K562 (cell line): Measurements from ENCODE around the gene AQR. TPM values are rescaled to one million over a fixed set of nuclear protein-coding genes. Genes with fewer than 3 reads are reported as not detected.
A peak's percentile ranks its signal among the peaks of the same experiment; 100 is the strongest.

Experiments used
- ATAC-seq: fragments of 200-7000 bp; cut with Tn5 transposase; 3 replicates; pipeline ENCODE4 v1.9.1; 2020; ENCODE audit warnings: moderate library complexity
- BruUV-seq: library from RNA; stranded (reverse); fragments of 400-500 nt; replicated peaks from 2 replicates; lab custom pipeline; 2021; lab: Mats Ljungman, UMichigan
- CTCF ChIA-PET: fragments of 300-600 bp; formaldehyde crosslinking; extraction: SDS; loops from one replicate; lab custom pipeline; 2021; ENCODE audit warnings: low intra/inter-chr PET ratio; lab: Yijun Ruan, JAX
- POLR2A ChIA-PET: fragments of 300-600, 350-650 bp; sonication (Branson Sonifier 250); formaldehyde crosslinking; extraction: SDS; loops from one replicate; lab custom pipeline; 2021; ENCODE audit warnings: antibody characterized with exemption, inconsistent platforms; lab: Yijun Ruan, JAX
- DNase-seq, 4 experiments: peaks; one replicate each; pipeline versions ENCODE4 v3.0.0 to v3.0.0-alpha.2; 2011 to 2018; ENCODE audit warnings: low spot score in 3 of 4, mixed read lengths in 3 of 4; ENCODE audit errors: extremely low read depth in 1 of 4
- FAIRE-seq: peaks from 2 replicates; lab custom pipeline; 2011; peaks lifted over from hg19 to GRCh38; lab: Jason Lieb, UNC
- H2AFZ ChIP-seq: 2 replicates; pipeline ENCODE4 v1.6.0; 2011; ENCODE audit warnings: low read depth, low read length, control low read depth, inconsistent platforms
- H3K27ac ChIP-seq: fragments of 200-600 bp; 3 replicates; pipeline ENCODE4 v1.8.0; 2011; ENCODE audit warnings: low read depth, mild to moderate bottlenecking, control low read depth, inconsistent platforms, low read length, moderate library complexity, mixed read lengths; ENCODE audit errors: extremely low read depth
- H3K27me3 ChIP-seq, 2 experiments: fragments of 300-600 bp in 1 of 2; 2 replicates in 1 of 2; 3 replicates in 1 of 2; pipeline versions ENCODE4 v1.6.0 to v1.8.0; 2011; ENCODE audit warnings: inconsistent platforms in 2 of 2, low read length in 2 of 2, mild to moderate bottlenecking in 1 of 2, mixed read lengths in 1 of 2, moderate library complexity in 1 of 2; ENCODE audit not compliant: control insufficient read depth in 2 of 2, insufficient read depth in 2 of 2
- H3K36me3 ChIP-seq: fragments of 300-600 bp; 3 replicates; pipeline ENCODE4 v1.8.0; 2011; ENCODE audit warnings: mild to moderate bottlenecking, low read length, inconsistent platforms; ENCODE audit not compliant: control insufficient read depth, insufficient read depth
- H3K4me1 ChIP-seq, 2 experiments: fragments of 200-600 bp in 1 of 2; replicated peaks in 1 of 2; 2 replicates in 1 of 2; 3 replicates in 1 of 2; pipeline versions ENCODE4 v1.5.1 to v1.8.0; 2011; ENCODE audit warnings: inconsistent platforms in 2 of 2, low read length in 2 of 2, mild to moderate bottlenecking in 1 of 2, mixed read lengths in 1 of 2, moderate library complexity in 1 of 2; ENCODE audit not compliant: control insufficient read depth in 2 of 2, insufficient read depth in 2 of 2
- H3K4me2 ChIP-seq: 2 replicates; pipeline ENCODE4 v1.6.1; 2011; ENCODE audit warnings: low read length, control low read depth, inconsistent platforms, mixed read lengths; ENCODE audit not compliant: insufficient read depth
- H3K4me3 ChIP-seq: fragments of 200-600 bp; sonication (generic), shearing (Covaris generic); 2 replicates; pipeline ENCODE4 v1.5.1; 2016; ENCODE audit warnings: control low read depth, inconsistent platforms
- H3K79me2 ChIP-seq: fragments of 200-600 bp; 3 replicates; pipeline ENCODE4 v1.8.0; 2011; ENCODE audit warnings: low read length, inconsistent platforms; ENCODE audit not compliant: control insufficient read depth, insufficient read depth
- H3K9ac ChIP-seq, 2 experiments: 2 replicates each; pipeline versions ENCODE4 v1.6.0 to v1.6.1; 2011; ENCODE audit warnings: low read depth in 2 of 2, low read length in 2 of 2, control low read depth in 1 of 2, inconsistent platforms in 1 of 2, mild to moderate bottlenecking in 1 of 2, mixed read lengths in 1 of 2; ENCODE audit not compliant: insufficient read depth in 1 of 2
- H3K9me1 ChIP-seq: one replicate; pipeline ENCODE4 v1.6.0; 2011; ENCODE audit warnings: inconsistent platforms, mild to moderate bottlenecking, low read length, moderate library complexity; ENCODE audit not compliant: control insufficient read depth, insufficient read depth
- H3K9me3 ChIP-seq: replicated peaks from 2 replicates; pipeline ENCODE4 v1.5.1; 2011; ENCODE audit warnings: low read depth, low read length, inconsistent platforms; ENCODE audit not compliant: control insufficient read depth, insufficient read depth
- H4K20me1 ChIP-seq: replicated peaks from 2 replicates; pipeline ENCODE4 v1.6.1; 2011; ENCODE audit warnings: low read length, inconsistent platforms, mixed read lengths; ENCODE audit not compliant: control insufficient read depth, insufficient read depth
- CBFA2T3 ChIP-seq: fragments of 450-650 bp; IDR thresholded peaks from 2 replicates; pipeline ENCODE4 v1.6.1; 2017
- CTBP1 ChIP-seq: fragments of 450-650 bp; IDR thresholded peaks from 2 replicates; pipeline ENCODE4 v1.6.1; 2016; ENCODE audit warnings: borderline replicate concordance
- EP400 ChIP-seq: fragments of 450-650 bp; IDR thresholded peaks from 2 replicates; pipeline ENCODE4 v1.6.1; 2017; ENCODE audit warnings: antibody characterized with exemption, mild to moderate bottlenecking, moderate library complexity
- FOXK1 ChIP-seq: sonication (generic); formaldehyde crosslinking; IDR thresholded peaks from 2 replicates; pipeline ENCODE4 v1.8.0; 2022; ENCODE audit warnings: missing genetic modification reagents, mild to moderate bottlenecking, borderline replicate concordance
- HMGN3 ChIP-seq: IDR thresholded peaks from 2 replicates; pipeline ENCODE4 v1.6.1; 2011; ENCODE audit warnings: borderline replicate concordance, low read depth, mild to moderate bottlenecking, mixed read lengths, low read length; ENCODE audit not compliant: insufficient read length; ENCODE audit errors: extremely low read depth
- HNRNPK ChIP-seq: fragments of 200-400 bp; formaldehyde crosslinking; IDR thresholded peaks from one replicate; pipeline ENCODE4 v1.6.1; 2018; ENCODE audit warnings: mild to moderate bottlenecking, low read depth, low read length; ENCODE audit not compliant: poor library complexity, severe bottlenecking
- HOXB6 ChIP-seq: fragments of 250-450 bp; sonication (Bioruptor Pico); IDR thresholded peaks from 2 replicates; pipeline ENCODE4 v1.5.1; 2022; ENCODE audit warnings: mild to moderate bottlenecking, borderline replicate concordance
- KHSRP ChIP-seq: fragments of 450-650 bp; IDR thresholded peaks from 2 replicates; pipeline ENCODE4 v1.6.1; 2017
- NCOA4 ChIP-seq: fragments of 450-650 bp; IDR thresholded peaks from 2 replicates; pipeline ENCODE4 v1.6.1; 2018; ENCODE audit warnings: mild to moderate bottlenecking; ENCODE audit not compliant: partially characterized antibody
- NFIC ChIP-seq: fragments of 450-650 bp; IDR thresholded peaks from 2 replicates; pipeline ENCODE4 v1.6.1; 2017; ENCODE audit warnings: mild to moderate bottlenecking, inconsistent platforms
- POLR2B ChIP-seq: fragments of 450-650 bp; IDR thresholded peaks from 2 replicates; pipeline ENCODE4 v1.6.1; 2018; ENCODE audit warnings: low read depth; ENCODE audit not compliant: partially characterized antibody
- RNF2 ChIP-seq: sonication (generic); IDR thresholded peaks from 2 replicates; pipeline ENCODE4 v1.6.1; 2016
- ZC3H11A ChIP-seq: IDR thresholded peaks from 2 replicates; pipeline ENCODE4 v1.6.1; 2012; ENCODE audit warnings: low read depth, low read length, improper control_type of control experiment
- ZKSCAN1 ChIP-seq: fragments of 150-350 bp; IDR thresholded peaks from 2 replicates; pipeline ENCODE4 v1.6.1; 2016; ENCODE audit warnings: low read depth, low read length
- ZNF133 ChIP-seq: fragments of 250-450 bp; sonication (Bioruptor Pico); IDR thresholded peaks from 2 replicates; pipeline ENCODE4 v1.4.0; 2020; ENCODE audit warnings: mild to moderate bottlenecking
- ZNF280A ChIP-seq: fragments of 450-650 bp; IDR thresholded peaks from 2 replicates; pipeline ENCODE4 v1.6.1; 2018; ENCODE audit warnings: mild to moderate bottlenecking, low read depth; ENCODE audit not compliant: partially characterized antibody
- ZNF41 ChIP-seq: fragments of 250-450 bp; sonication (Bioruptor Pico); conservative IDR thresholded peaks from 2 replicates; pipeline ENCODE4 v1.4.0; 2020; ENCODE audit warnings: mild to moderate bottlenecking
- ZNF668 ChIP-seq: fragments of 250-450 bp; sonication (Bioruptor Pico); IDR thresholded peaks from 2 replicates; pipeline ENCODE4 v1.8.0; 2022; ENCODE audit warnings: mild to moderate bottlenecking, inconsistent platforms
- WGBS: fragments of 100-300 bp; shearing (Covaris generic); methylation state at CpG from one replicate; pipeline ENCODE4 v1.1.6; 2016; ENCODE audit warnings: low coverage, mixed read lengths; ENCODE audit not compliant: insufficient coverage; ENCODE audit errors: missing lambda C conversion rate; 5-methylcytosine and 5-hydroxymethylcytosine counted together
- in situ Hi-C: fragments of 300-500 bp; cut with MboI; formaldehyde crosslinking; loops from 4 replicates; pipeline ENCODE4 v1.15.0; 2018; ENCODE audit warnings: inconsistent platforms, mixed read lengths
- intact Hi-C: fragments of 100-400 bp; cut with micrococcal nuclease; formaldehyde crosslinking; loops from 2 replicates; pipeline ENCODE4 v1.14.2; 2022
- polyA plus RNA-seq, 8 experiments: library from polyadenylated mRNA; depleted of rRNA in 4 of 8; stranded (reverse) in 5 of 8; unstranded in 3 of 8; fragments of >200 nt; fragmentation: Nextera tagmentation in 2 of 8; fragmentation: Illumina TruSeq in 1 of 8; extraction: Ambion mirVana in 2 of 8; extraction: Trizol in 1 of 8; gene quantifications; 2 replicates each; pipeline versions ENCODE4 v1.2.1 to v1.2.3, GENCODE V29; 2011 to 2014; ENCODE audit warnings: inconsistent platforms in 1 of 8, missing spikeins in 1 of 8
- total RNA-seq, 7 experiments: library from RNA; depleted of rRNA in 6 of 7; stranded (reverse); fragments of >200 nt in 6 of 7; fragmentation: Illumina TruSeq in 2 of 7; extraction: Trizol in 2 of 7; gene quantifications; 2 replicates each; pipeline versions ENCODE4 v1.2.1 to v1.2.3, GENCODE V29; 2011 to 2021; ENCODE audit warnings: low replicate concordance in 1 of 7

Gene AQR
- total and polyA plus RNA-seq, 9 of the 15 experiments (the other 6 are each of a cell fraction or from before 2014, with no cell fraction given) = 22.0 to 62.9 (median 39.3) TPM

- no peak overlapping the region for H3K27ac ChIP-seq
- peak; percentile 66 for ATAC-seq
- POLR2A ChIA-PET = interaction anchor here (1.5 kb wide), 1 partner anchor 11 kb away, joined by 6 read pairs; no protein-coding TSS in a partner anchor
- no TSS peak for BruUV-seq
- no peak overlapping the region for H3K4me3 ChIP-seq
- intact Hi-C loops = no loop called here
- in situ Hi-C loops = no loop called here
- CTCF ChIA-PET = no interaction called here
- peak in 3 of 4 experiments; percentile 17 to 54 (median 22) for DNase-seq
- H3K9me3 ChIP-seq = no peaks in the 10 kb centered on the region
- H3K36me3 ChIP-seq = peaks cover 79% of the 10 kb centered on the region
- TF ChIP-seq ZC3H11A (no peak), NFIC (peak; percentile 82), CTBP1 (0 out of 2 replicates have a peak, but pooled peaks have one; percentile 15), CBFA2T3 (peak; percentile 15; the same call in 1 of the 2 replicates), ZKSCAN1 (no peak)
- TF ChIP-seq, all 486 proteins: peak for 3
- Histone ChIP-seq H3K4me2 (no peak overlapping the region), H3K4me1 (no peaks in the 10 kb centered on the region), H3K9me1 (no peaks in the 10 kb centered on the region), H2AFZ (no peak overlapping the region), H3K9ac (no peak overlapping the region), H3K79me2 (no peaks in the 10 kb centered on the region), H4K20me1 (no peaks in the 10 kb centered on the region), H3K27me3 (no peaks in the 10 kb centered on the region)
- 65% methylated on average over 4 of the region's 4 CpGs for WGBS
- peak; percentile 84 for FAIRE-seq
Measured at GRCh38 chr15:34861214-34861613, 108.3 kb downstream of the AQR start.

GRCh38 chr15:34855893-34856292 lies 113.6 kb downstream of the AQR start:
- Histone ChIP-seq H3K27ac (no peak overlapping the region), H3K4me2 (no peak overlapping the region), H3K36me3 (peaks cover 61% of the 10 kb centered on the region), H4K20me1 (no peaks in the 10 kb centered on the region), H3K9ac (no peak overlapping the region), H3K4me3 (no peak overlapping the region), H3K9me1 (no peaks in the 10 kb centered on the region), H3K27me3 (no peaks in the 10 kb centered on the region), H3K79me2 (no peaks in the 10 kb centered on the region), H3K9me3 (no peaks in the 10 kb centered on the region), H2AFZ (no peak overlapping the region), H3K4me1 (no peaks in the 10 kb centered on the region)
- ChIA-PET CTCF (no interaction called here), POLR2A (no interaction called here)
- ATAC-seq = no peak
- no TSS peak for BruUV-seq
- FAIRE-seq = no peak
- DNase-seq = no peak
- intact Hi-C loops = no loop called here
- in situ Hi-C loops = no loop called here
- TF ChIP-seq POLR2B (no peak), ZNF280A (no peak), NCOA4 (no peak), HNRNPK (no peak), HOXB6 (no peak), HMGN3 (no peak), FOXK1 (no peak), EP400 (no peak), ZNF133 (CRISPR knock-in tag) (no peak), RNF2 (no peak), KHSRP (no peak), ZNF668 (CRISPR knock-in tag) (no peak), ZNF41 (CRISPR knock-in tag) (no peak)
